Measurements from ENCODE around the gene ENTR1. TPM values are rescaled to one million over a fixed set of nuclear protein-coding genes. Genes with fewer than 3 reads are reported as not detected.

ENTR1 gene
- total RNA-seq, 1 donor from 2014 or later, result 57.9 TPM

Other genes starting within 250 kb of the ENTR1 start
- not detected in 2 replicates for gene LHX3, start 205.5 kb downstream of the ENTR1 start, total RNA-seq
- 15.5 and 17.1 TPM in 2 replicates for gene QSOX2, start 164.8 kb downstream of the ENTR1 start, total RNA-seq
- gene CCDC187, start 106.5 kb downstream of the ENTR1 start, total RNA-seq, result not detected in 2 replicates
- gene GPSM1, start 83.1 kb downstream of the ENTR1 start, total RNA-seq, result 32.5 and 37.1 TPM in 2 replicates
- gene DNLZ, start 46.9 kb downstream of the ENTR1 start, total RNA-seq, result 16.6 and 17.6 TPM in 2 replicates
- 0.89 and 0.94 TPM in 2 replicates for gene CARD9, start 36.9 kb downstream of the ENTR1 start, total RNA-seq
- 8.9 and 9.9 TPM in 2 replicates for gene SNAPC4, start 10.4 kb downstream of the ENTR1 start, total RNA-seq
- gene PMPCA, start within 50 bp of the ENTR1 start, total RNA-seq, result 51.9 and 52.8 TPM in 2 replicates
- gene INPP5E, start 29.2 kb upstream of the ENTR1 start, total RNA-seq, result 16.0 and 16.7 TPM in 2 replicates
- gene SEC16A, start 72.4 kb upstream of the ENTR1 start, total RNA-seq, result 85.0 and 88.5 TPM in 2 replicates
- gene NOTCH1, start 135.4 kb upstream of the ENTR1 start, total RNA-seq, result 44.9 and 53.6 TPM in 2 replicates